WI38 (cell line): Measurements from ENCODE around the gene PWWP2B.
A peak's percentile ranks its signal among the peaks of the same experiment; 100 is the strongest.

Experiments used
- H3K4me3 ChIP-seq: 2 replicates; pipeline ENCODE4 v1.5.1; 2011; ENCODE audit warnings: low read depth, mild to moderate bottlenecking, control low read depth, low read length
- CTCF ChIP-seq: IDR thresholded peaks from 2 replicates; pipeline ENCODE4 v1.5.1; 2012; ENCODE audit warnings: low read depth, mild to moderate bottlenecking, control low read depth, low read length

PWWP2B gene

GRCh38 chr10:132357286-132358058, 39.5 kb upstream of the PWWP2B start:
- H3K4me3 ChIP-seq: no peak overlapping the region
- TF ChIP-seq CTCF: no peak

- H3K4me3 ChIP-seq: no peak overlapping the region
- TF ChIP-seq CTCF: no peak
These were observed 37.5 kb upstream of the PWWP2B start for GRCh38 chr10:132359305-132360040.

- peak; percentile 46; the same call in 1 of the 2 replicates for TF ChIP-seq CTCF
- H3K4me3 ChIP-seq: no peak overlapping the region
These were observed 36.1 kb upstream of the PWWP2B start for GRCh38 chr10:132360766-132361447.

GRCh38 chr10:132361581-132362101, 35.4 kb upstream of the PWWP2B start:
- TF ChIP-seq CTCF: no peak
- H3K4me3 ChIP-seq: no peak overlapping the region

GRCh38 chr10:132362151-132362611, 34.8 kb upstream of the PWWP2B start:
- H3K4me3 ChIP-seq: no peak overlapping the region
- no peak for TF ChIP-seq CTCF

GRCh38 chr10:132363376-132363775, 33.6 kb upstream of the PWWP2B start:
- no peak for TF ChIP-seq CTCF
- no peak overlapping the region for H3K4me3 ChIP-seq
